ENCODE results near the gene MAN1A2.
"Not testable (repeated sequence)": the region's sequence is repeated elsewhere in the genome, so short reads cannot be mapped to it uniquely, and the experiment has no call there.

The MAN1A2 gene

DNA sequence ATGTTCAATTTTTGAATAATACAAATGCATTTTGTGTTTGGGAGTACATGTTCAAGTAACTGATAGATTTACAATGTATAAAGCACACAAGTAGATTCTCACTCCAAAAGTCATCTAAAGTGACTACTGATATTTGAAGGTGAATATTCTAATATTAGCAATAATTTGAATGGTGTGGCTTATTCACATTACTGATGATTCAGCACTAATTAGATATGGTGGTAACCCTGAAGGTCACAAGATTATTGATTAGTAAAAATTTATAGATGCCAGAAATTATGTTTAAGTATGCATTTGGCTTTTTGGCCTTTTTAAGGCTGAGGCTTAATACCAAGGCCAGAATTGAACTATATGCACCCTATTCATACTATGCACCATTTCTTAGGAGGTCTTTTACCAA is 186.2 kb downstream of the MAN1A2 start:
- TF ChIP-seq, protein P1, sequence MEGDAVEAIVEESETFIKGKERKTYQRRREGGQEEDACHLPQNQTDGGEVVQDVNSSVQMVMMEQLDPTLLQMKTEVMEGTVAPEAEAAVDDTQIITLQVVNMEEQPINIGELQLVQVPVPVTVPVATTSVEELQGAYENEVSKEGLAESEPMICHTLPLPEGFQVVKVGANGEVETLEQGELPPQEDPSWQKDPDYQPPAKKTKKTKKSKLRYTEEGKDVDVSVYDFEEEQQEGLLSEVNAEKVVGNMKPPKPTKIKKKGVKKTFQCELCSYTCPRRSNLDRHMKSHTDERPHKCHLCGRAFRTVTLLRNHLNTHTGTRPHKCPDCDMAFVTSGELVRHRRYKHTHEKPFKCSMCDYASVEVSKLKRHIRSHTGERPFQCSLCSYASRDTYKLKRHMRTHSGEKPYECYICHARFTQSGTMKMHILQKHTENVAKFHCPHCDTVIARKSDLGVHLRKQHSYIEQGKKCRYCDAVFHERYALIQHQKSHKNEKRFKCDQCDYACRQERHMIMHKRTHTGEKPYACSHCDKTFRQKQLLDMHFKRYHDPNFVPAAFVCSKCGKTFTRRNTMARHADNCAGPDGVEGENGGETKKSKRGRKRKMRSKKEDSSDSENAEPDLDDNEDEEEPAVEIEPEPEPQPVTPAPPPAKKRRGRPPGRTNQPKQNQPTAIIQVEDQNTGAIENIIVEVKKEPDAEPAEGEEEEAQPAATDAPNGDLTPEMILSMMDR (conservative IDR thresholded peaks at IDR 0.05) = no peak
- H3K27ac ChIP-seq = no peak overlapping the region

DNA sequence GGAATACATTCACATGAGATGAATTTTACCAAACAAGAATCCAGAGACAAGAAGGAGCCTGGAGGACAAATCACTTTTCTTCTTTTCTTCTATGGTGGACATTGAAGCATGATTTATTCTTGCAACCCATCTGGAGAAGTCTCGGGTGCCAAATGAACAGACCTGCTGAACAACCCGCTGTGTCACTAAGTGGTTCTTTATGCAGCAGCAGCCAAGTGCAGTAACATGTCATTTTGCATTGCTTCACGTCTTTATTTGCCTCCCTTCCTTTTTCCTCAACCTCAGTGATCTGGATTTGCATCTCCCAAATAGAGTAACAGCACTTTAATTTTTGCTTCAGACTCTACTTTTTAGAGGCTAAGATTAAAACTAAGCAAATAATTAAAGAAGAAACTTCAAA is 188.6 kb downstream of the MAN1A2 start:
- H3K27ac ChIP-seq = no peak overlapping the region
- TF ChIP-seq, protein P1 (conservative IDR thresholded peaks at IDR 0.05) = no peak

DNA sequence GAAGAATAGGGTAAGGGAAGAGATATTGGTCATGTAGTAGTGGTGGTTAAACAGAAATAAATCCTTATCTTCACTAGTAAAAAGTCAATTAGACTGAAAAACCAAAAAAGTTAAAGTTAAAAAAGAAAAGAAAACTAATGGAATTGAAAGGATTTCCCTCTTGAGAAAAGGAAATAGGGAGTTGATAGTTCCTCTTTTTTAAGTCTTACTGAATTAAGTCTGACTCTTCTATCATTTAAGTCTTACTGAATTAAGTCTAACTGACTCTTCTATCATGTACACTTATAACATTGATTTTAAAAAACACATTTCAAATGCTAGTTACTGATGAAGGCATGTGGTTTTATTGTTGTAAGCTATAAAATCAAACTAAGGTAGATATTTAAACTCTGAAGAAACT is 189.1 kb downstream of the MAN1A2 start:
- H3K27ac ChIP-seq = no peak overlapping the region
- TF ChIP-seq, protein P1 (conservative IDR thresholded peaks at IDR 0.05) = no peak

DNA sequence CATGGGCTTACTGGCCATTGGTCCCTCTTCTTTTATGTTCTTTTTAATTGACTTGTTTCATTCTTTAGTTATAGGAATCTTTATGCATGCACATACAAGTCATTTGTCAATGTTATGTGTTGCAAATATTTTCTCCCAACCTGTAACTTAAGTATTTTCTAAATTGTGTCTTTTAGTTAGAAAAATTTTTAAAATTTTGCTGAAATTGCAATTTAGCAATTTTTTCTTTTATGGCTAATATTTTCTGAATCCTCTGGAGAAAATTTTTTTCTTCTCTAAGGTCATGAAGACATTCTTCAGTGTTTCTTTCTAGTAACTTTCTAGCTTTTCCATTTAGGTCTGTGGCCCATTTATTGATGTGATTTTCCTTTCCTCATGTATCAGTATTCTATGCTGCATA is 189.7 kb downstream of the MAN1A2 start:
- TF ChIP-seq, protein P1 (conservative IDR thresholded peaks at IDR 0.05) = no peak
- H3K27ac ChIP-seq = no peak overlapping the region

DNA sequence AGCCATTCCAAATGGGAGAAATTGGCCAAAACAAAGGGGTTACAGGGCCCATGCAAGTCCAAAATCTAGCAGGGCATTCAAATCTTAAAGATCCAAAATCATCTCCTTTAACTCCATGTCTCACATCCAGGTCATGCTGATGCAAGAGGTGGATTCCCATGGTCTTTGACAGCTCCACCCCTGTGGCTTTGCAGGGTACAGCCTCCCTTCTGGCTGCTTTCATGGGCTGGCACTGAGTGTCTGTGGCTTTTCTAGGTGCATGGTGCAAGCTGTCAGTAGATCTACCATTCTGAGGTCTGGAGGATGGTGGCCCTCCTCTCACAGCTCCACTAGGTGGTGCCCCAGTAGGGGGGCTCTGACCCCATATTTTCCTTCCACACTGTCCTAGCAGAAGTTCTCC is 191.2 kb downstream of the MAN1A2 start:
- H3K27ac ChIP-seq = not testable (repeated sequence)

DNA sequence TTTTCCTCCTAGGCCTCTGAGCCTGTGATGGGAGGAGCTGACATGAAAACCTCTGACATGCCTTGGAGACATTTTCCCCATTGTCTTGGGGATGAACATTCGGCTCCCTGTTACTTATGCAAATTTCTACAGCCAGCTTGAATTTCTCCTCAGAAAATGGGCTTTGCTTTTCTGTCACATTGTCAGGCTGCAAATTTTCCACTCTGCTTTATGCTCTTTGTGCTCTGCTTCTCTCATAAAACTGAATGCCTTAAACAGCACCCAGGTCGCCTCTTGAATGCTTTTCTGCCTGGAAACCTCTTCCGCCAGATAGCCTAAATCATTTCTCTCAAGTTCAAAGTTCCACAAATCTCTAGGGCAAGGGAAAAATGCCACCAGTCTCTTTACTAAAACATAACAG is 191.9 kb downstream of the MAN1A2 start:
- TF ChIP-seq, protein P1 (conservative IDR thresholded peaks at IDR 0.05) = no peak

DNA sequence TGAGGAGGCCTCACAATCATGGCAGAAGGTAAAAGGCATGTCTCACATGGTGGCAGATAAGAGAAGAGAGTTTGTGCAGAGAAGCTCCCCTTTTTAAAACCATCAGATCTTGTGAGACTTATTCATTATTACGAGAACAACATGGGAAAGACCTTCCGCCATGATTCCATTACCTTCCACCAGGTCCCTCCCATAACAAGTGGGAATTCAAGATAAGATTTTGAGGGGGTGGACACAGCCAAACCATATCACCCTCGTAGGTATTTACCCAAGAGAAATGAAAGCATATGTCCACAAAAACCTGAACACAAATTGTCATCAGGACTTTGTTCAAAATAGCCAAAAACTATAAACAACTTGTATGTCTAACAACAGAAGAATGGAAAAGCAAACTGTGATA is 192.7 kb downstream of the MAN1A2 start:
- H3K27ac ChIP-seq = no peak overlapping the region
- TF ChIP-seq, protein P1 (conservative IDR thresholded peaks at IDR 0.05) = no peak

More for the DNA sequence above, 191.9 kb downstream of the MAN1A2 start:
- no peak overlapping the region for H3K27ac ChIP-seq

DNA sequence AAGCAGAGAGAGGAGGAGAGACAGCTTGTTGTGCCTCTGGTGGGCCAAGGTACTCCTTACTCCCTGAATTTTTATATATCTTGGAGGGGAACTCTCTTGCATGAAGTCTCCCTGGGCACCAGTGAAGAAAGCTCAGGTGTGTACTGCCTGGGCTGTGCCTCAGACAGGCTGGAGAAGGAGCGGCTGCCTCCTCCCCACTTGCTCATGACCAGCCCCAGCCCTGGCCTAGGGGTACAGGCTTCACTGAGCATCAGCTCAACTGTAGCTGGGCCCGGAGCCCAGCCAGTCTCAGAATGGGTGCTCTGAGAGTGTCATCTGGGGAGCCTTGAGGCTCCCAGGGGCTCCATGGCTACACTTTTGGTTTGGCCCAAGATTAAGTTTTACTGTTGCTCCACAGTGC is 193.8 kb downstream of the MAN1A2 start:
- no peak overlapping the region; the same call in 1 of the 2 replicates for H3K27ac ChIP-seq
- TF ChIP-seq, protein P1 (conservative IDR thresholded peaks at IDR 0.05) = no peak
